Cardiac muscle cell (in vitro differentiated cells and primary cell): Measurements from ENCODE around the gene FXYD6. TPM values are rescaled to one million over a fixed set of nuclear protein-coding genes. Genes with fewer than 3 reads are reported as not detected.

Source experiments
- DNase-seq, 2 donors: peaks; one replicate each; pipeline versions ENCODE4 v3.0.0 to v3.0.0-alpha.2; 2010 to 2017; ENCODE audit warnings: low read depth in 1 of 2, low spot score in 1 of 2
- H3K27ac ChIP-seq: fragments of 200-600 bp; sonication (generic); 2 replicates; pipeline ENCODE4 v1.5.1; 2016
- H3K27me3 ChIP-seq: fragments of 200-600 bp; sonication (generic); 2 replicates; pipeline ENCODE4 v1.6.0; 2016; ENCODE audit warnings: control low read depth
- H3K36me3 ChIP-seq: fragments of 200-600 bp; sonication (generic); 2 replicates; pipeline ENCODE4 v1.5.1; 2016; ENCODE audit warnings: control low read depth
- H3K4me1 ChIP-seq: fragments of 200-600 bp; sonication (generic); 2 replicates; pipeline ENCODE4 v1.8.1; 2017; ENCODE audit warnings: low read depth, mild to moderate bottlenecking, mixed run types
- H3K4me3 ChIP-seq: fragments of 200-600 bp; sonication (generic); 2 replicates; pipeline ENCODE4 v1.5.1; 2016; ENCODE audit warnings: mild to moderate bottlenecking
- H3K9me3 ChIP-seq: fragments of 200-600 bp; sonication (generic); 2 replicates; pipeline ENCODE4 v1.5.1; 2017; ENCODE audit warnings: low read depth, mild to moderate bottlenecking, control low read depth
- polyA plus RNA-seq: library from polyadenylated mRNA; unstranded; fragments of >200 nt; fragmentation: Nextera tagmentation; extraction: Ambion mirVana; gene quantifications from 2 replicates; pipeline ENCODE4 v1.2.1, GENCODE V29; 2016
- total RNA-seq: library from RNA; depleted of rRNA; stranded (reverse); fragments of >200 nt; gene quantifications from 2 replicates; pipeline ENCODE4 v1.2.3, GENCODE V29; 2016
- TF ChIP-seq, protein P1 (sequence below): IDR thresholded peaks from 2 replicates; pipeline ENCODE4 v1.5.1; 2012; ENCODE audit warnings: low read depth, mild to moderate bottlenecking, low read length

The FXYD6 gene
- total and polyA plus RNA-seq, 2 experiments from 2014 or later: 310 to 403 TPM

DNA sequence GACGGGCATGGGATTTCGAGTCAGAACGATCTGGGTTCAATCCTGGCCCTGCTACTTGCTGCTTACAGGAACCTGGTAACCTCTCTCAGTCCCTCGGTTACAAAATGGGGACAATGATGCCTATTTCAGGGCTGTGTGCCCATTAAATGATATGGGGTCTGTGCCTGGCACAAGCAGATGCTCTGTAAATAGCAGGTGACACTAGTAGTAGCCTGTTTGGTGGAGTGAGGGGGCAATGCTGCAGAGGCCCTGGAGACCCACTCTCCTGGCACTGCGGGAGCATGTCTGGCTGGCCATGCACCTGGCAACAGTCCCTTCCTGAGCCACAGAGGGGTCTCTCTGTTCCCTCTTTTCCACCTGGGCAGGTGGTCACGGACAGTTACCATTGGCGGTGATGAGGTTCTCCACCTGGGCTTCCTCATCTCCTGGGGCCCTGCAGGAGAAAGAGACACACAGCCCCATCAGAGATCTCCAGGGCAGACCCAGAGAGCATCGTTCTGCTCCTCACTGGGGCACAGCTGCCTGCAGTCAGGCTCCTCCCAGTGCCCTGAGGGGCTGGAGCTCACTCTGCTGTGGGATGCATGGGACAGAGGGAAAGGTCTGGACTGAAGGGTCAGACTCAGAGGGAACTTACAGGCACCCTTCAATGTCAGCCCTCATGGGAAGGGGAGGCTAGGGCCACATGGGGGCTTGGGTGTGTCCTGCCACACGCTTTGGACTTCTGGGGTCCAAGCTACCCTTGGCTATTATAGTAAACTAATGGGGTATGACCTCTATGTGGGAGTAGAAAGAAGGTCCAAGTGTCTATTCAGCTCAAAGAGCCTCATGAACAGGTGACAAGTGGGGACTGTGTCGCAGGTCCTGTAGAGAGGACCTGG, 36.3 kb downstream of the FXYD6 start:
- Histone ChIP-seq H3K4me3 (no peak overlapping the region), H3K4me1 (no peaks in the 10 kb centered on the region), H3K36me3 (peaks cover 12% of the 10 kb centered on the region), H3K27ac (no peak overlapping the region), H3K27me3 (no peaks in the 10 kb centered on the region), H3K9me3 (no peaks in the 10 kb centered on the region)
- no peak for DNase-seq
- TF ChIP-seq, protein P1, sequence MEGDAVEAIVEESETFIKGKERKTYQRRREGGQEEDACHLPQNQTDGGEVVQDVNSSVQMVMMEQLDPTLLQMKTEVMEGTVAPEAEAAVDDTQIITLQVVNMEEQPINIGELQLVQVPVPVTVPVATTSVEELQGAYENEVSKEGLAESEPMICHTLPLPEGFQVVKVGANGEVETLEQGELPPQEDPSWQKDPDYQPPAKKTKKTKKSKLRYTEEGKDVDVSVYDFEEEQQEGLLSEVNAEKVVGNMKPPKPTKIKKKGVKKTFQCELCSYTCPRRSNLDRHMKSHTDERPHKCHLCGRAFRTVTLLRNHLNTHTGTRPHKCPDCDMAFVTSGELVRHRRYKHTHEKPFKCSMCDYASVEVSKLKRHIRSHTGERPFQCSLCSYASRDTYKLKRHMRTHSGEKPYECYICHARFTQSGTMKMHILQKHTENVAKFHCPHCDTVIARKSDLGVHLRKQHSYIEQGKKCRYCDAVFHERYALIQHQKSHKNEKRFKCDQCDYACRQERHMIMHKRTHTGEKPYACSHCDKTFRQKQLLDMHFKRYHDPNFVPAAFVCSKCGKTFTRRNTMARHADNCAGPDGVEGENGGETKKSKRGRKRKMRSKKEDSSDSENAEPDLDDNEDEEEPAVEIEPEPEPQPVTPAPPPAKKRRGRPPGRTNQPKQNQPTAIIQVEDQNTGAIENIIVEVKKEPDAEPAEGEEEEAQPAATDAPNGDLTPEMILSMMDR: no peak

DNA sequence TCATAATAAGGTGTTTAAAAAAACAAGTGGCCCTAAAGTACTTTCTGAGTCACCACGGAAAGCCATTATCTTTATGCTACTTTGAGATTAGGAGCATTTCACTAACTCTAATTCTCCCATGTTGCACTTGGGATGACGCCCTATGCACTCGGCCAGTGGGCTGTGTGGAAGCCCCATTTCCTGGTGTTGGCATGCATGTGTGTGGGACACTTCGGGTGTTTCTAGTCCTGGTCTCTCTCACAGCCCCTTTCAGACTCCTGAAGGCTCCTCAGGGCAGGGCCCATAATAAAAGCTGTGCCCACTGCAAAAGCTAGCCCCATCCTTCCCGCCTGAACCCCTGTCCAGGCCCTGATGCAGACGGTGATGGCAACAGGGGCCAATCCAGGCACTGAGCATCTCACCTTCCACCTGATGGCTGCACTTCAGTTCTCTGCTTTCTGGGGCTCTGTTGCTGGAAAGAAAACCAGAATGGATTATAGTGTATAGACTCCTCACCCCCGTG, 37.0 kb downstream of the FXYD6 start:
- Histone ChIP-seq H3K9me3 (no peaks in the 10 kb centered on the region), H3K4me3 (no peak overlapping the region), H3K36me3 (peaks cover 12% of the 10 kb centered on the region), H3K4me1 (no peaks in the 10 kb centered on the region), H3K27me3 (no peaks in the 10 kb centered on the region), H3K27ac (no peak overlapping the region)
- no peak for DNase-seq
- TF ChIP-seq, protein P1: no peak

DNA sequence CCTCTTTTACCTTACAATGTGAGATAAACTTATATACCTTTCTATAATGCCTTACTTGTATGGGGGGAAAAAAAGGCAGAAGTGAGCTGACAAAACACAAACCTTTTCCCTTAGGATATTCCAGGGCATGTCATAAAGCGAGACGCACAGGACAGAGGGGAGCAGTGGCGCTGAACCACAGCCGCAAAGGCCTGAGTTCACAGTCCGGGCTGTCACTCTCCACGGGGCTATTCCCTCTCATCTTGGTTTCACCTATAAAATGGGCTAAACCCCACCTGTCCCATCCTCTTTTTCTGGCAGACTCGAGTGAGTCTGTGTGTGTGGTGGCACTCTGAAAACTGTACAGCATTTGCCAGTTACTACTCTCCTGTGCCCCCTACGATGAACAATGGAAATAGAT, 37.6 kb downstream of the FXYD6 start:
- H3K27ac ChIP-seq: no peak overlapping the region
- H3K4me1 ChIP-seq: no peaks in the 10 kb centered on the region
- TF ChIP-seq, protein P1: no peak
- H3K4me3 ChIP-seq: no peak overlapping the region
- no peaks in the 10 kb centered on the region for H3K27me3 ChIP-seq
- no peaks in the 10 kb centered on the region for H3K9me3 ChIP-seq
- DNase-seq: no peak
- H3K36me3 ChIP-seq: peaks cover 12% of the 10 kb centered on the region

DNA sequence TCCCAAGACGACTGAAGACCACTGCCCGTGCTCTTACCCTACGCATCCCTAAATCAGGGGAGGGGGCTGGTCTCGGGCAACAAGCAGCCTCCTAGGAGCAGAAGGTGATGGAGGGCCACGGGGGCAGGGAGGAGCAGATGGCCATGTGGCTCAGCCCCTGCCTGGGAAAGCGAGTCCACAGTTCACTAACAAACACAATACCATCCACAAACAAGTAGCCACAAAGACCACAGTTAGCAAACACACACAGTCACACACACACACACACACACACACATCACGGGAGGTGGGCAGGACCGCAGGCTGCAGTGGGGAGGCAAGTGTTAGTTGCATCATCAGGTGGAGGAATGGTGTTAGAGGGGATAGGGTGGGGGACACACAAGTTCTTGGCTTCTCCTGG, 38.7 kb downstream of the FXYD6 start:
- Histone ChIP-seq H3K27ac (no peak overlapping the region), H3K4me1 (no peaks in the 10 kb centered on the region), H3K4me3 (no peak overlapping the region), H3K27me3 (no peaks in the 10 kb centered on the region), H3K9me3 (no peaks in the 10 kb centered on the region), H3K36me3 (peaks cover 12% of the 10 kb centered on the region)
- TF ChIP-seq, protein P1: no peak
- DNase-seq: no peak

DNA sequence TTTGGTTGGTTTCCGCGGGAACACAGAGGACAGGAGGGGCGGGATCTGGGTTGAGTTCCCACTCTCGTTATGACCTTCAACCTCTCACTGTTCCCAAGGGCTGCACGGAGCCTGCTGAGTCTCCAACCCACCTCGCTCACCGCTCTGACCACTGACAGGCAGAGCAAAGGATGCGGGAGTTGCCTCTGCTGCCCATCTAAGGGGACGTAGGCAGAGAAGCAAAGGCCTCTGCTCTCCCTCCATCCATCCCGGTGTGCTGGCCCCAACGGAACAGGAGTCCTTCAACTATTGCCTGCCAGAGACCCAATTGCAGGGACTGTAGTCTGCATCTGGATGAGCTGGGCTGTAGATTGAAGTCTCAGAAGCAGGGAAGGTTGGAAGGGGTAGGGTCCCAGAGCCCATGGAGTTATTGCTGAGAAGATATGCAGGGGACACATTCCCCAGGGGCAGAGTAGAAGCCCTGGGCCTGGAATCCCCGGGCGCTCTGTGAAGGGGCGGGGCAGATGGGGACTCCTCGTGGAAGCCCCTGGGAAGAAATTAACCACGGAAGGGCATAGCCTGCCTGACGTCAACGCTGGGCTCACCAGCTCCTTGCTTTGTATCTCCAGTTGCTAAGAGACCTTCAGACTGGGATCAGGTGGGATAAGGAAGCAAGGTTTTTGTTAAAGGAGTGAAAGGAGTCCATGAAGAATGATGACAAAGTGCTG, 39.2 kb downstream of the FXYD6 start:
- TF ChIP-seq, protein P1: no peak
- no peak overlapping the region for H3K4me3 ChIP-seq
- H3K36me3 ChIP-seq: peaks cover 12% of the 10 kb centered on the region
- no peaks in the 10 kb centered on the region for H3K4me1 ChIP-seq
- H3K27ac ChIP-seq: no peak overlapping the region
- H3K9me3 ChIP-seq: no peaks in the 10 kb centered on the region
- no peak for DNase-seq
- H3K27me3 ChIP-seq: no peaks in the 10 kb centered on the region
